NCI-H2196 (cell line): ENCODE data around the gene ZNF583.

Source experiments
- DNase-seq: peaks from one replicate; lab custom pipeline; 2025; ENCODE audit not compliant: unreplicated experiment; lab: John Stamatoyannopoulos, UW

ZNF583 gene

DNA sequence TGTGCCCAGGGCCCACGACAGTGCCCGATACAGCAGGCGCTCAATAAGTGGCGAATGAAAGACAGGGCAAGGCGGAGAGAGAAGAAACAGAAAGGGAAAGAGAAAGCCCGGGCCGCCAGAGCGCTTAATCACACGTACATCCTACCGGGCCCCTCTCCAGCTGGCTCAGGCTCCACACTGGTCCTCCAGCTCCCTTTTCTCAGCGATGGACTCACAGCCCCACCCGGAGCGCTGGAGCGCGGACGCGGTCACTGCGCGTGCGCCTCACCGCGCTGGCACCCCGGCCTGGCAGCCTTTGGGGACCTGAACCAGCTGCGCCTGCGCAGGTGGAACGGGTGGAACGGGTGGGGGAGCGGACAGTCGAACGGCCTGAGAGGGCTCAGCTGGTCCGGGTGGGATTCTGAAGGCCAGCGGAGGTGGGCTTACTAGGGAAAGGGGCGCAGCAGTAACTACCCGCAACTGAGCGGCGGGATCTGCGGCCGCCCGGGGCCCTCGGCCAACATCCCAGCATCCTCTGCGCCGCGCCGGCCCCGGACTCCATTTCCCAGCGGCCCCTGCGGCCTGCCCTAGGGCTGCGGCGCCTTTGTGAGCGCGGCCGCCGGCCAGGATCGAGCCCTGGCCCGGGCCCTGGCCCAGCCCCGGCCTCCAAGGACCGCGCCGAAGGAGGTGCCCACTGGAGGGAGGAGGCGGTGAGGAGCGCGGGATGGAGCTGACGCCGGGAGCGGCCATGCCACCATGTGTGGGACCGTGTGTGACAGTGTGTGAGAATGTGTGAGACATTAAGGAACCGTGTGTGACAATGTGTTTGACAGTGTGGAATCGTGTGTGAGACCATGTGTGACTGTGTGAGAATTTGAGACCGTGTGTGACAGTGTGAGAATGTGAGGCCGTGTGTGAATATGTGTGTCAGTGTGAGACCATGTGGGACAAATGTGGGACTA is at the start of gene ZNF583:
ZNF583 (plus strand) TSS at position 569 of the 941 bp plus-strand sequence. CDS start 2,783 bp downstream, outside the sequence.
- peak; percentile 94 for DNase-seq

DNA sequence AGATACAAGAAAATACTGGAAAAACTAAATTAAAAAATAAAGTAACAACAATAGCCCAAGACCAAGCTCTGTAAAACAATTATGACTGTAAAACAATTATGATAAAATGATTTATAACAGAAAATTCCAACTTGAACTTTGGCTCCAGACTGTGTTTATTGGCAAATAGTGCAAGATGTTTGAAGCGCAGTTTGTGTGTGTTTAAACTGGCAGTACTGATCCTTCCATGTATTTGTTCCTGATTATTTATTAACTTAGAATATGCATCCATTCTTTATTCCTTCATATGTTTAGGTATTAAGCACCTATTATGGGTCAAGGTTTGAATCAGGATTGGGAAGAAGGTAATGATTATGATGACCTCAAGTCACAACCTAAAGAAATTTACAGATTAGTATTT is 48.6 kb upstream of the ZNF583 start:
- no peak for DNase-seq

DNA sequence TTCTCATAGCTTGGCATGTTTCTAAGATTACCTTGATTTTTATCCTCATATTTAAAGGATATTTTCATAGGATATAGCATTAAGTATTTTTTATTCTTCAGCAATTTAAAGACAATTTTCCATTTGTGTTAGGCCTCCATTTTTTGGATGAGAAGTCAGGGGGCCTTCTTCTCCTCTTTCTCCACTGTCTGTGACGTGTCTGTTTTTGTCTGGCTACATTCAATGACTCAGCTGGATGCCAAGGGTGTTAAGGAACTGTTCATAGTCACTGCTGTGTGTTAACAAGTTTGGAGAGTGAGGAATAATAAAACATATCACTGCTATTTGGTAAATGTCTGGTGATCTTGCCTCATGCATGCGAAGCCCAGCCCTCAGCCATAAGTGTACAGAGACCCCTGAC is 47.2 kb upstream of the ZNF583 start:
- DNase-seq = no peak

DNA sequence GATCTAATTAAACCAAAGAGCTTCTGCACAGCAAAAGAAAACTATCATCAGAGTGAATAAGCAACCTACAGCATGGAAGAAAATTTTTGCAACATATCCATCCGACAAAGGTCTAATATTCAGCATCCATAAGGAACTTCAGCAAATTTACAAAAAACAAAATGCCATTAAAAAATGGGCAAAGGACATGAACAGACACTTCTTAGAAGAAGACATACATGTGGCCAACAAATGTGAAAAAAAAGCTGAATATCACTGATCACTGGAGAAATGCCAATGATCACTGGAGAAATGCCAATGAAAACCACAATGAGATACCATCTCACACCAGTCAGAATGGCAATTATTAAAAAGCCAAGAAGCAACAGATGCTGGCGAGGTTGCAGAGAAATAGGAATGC is 43.3 kb upstream of the ZNF583 start:
- no peak for DNase-seq

DNA sequence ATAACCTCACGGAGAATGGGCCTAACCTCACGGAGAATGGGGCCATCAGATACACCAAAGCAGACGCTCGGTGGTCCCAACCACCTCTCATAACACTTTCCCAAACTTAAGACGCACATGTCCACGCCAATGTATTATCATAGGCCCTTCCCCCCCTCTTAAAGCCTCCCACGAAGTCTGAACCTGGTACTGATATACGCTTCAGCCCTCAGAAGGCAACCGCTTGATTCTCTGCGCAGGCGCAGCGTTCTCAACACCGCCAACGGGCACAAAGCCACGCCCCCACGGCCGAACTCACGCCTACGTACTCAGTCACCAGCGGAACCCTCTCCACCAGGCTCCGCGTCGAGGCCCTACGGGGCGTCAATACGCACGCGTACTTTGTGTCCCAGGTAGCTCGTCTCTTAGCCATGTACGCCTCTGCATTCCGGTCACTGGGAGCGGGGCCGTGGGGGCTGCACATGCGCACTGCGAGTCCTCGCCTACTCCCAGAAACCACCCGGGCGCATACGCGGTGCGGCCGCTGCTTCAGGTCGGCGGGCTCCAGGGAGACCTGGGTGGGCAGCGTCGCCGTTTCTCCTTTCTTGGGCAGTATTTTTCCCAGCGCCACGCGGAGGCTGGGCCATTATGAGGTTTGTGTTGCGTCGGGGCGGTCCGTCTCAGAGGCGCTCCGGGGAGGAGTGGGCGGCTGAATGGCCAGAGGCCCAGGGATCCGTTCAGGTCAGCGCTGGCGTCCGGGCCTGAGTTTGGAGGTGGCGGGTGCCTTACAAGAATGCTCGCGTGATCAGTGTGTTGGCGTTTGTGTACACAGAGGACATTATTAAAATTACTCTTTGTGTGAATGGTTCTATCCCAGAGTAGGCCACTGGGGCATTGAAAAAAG is 36.1 kb upstream of the ZNF583 start:
- peak; percentile 92 for DNase-seq

DNA sequence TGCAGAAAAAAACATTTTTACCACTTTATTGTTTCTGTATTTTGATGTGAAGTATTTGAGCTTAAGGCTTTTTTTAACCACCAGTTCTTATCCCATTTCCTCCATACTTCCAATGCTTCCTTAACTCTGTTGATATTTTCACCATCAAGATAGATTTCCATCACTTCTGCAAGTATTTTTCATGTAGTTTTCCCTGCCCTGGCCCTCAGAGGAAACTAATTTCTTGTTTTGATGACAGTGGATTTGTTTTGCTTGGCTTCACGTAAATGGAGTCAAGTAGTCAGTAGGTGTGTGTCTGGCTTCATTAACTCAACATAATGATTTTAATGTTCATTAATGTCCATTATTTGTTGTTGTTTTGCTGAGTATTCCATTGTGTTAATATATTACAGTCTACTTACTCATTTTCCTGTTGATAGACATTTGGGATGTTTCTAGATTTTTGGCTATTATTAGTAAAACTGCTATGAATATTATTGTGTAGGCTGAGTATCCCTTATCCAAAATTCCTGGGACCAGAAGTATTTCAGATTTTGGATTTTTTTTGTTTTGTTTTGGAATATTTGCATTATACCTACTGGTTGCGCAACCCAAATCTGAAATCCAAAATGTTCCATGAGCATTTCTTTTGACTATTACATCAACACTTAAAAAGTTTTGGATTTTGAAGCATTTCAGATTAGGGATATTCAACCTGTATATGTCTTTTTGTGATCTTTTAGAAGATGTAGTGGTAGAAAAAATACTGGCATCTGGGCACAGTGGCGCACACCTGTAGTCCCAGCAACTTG is 34.1 kb upstream of the ZNF583 start:
- DNase-seq = no peak

DNA sequence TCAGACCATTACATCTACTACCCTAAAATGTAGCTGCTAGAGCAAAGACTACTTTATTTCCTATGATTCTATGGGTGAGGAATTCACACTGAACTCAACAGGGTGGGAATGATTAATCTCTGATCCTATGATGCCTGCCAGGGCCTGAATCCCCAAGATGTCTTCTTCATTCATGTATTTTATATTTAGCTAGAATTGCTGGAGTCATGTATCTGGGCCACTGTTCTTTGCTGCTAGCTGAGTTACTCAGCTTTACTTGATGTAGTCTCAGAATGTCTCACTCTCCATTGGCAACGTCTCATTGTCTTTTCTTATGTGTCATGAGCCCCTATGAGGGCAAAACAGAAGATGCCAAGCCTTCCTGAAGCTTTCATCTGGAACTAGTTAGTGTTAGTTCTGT is 31.9 kb upstream of the ZNF583 start:
- DNase-seq = no peak

DNA sequence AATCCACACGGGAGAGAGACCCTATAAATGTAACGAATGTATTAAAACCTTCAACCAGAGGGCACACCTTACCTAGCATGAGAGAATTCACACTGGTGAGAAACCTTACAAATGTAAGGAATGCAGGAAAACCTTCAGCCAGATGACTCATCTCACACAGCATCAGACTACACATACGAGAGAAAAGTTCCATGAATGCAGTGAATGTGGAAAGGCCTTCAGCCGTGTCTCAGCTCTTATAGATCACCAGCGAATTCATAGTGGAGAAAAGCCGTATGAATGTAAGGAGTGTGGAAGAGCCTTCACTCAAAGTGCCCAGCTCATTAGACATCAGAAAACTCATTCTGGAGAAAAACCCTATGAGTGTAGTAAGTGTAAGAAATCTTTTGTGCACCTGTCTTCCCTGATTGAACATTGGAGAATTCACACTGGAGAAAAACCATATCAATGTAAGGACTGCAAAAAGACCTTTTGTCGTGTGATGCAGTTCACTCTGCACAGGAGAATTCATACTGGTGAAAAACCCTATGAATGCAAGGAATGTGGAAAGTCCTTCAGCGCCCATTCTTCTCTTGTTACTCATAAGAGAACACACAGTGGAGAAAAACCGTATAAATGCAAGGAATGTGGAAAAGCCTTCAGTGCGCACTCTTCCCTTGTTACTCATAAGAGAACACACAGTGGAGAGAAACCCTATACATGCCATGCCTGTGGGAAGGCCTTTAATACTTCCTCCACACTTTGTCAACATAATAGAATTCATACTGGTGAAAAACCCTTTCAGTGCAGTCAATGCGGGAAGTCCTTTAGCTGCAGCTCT is 26.8 kb upstream of the ZNF583 start:
- DNase-seq = no peak

DNA sequence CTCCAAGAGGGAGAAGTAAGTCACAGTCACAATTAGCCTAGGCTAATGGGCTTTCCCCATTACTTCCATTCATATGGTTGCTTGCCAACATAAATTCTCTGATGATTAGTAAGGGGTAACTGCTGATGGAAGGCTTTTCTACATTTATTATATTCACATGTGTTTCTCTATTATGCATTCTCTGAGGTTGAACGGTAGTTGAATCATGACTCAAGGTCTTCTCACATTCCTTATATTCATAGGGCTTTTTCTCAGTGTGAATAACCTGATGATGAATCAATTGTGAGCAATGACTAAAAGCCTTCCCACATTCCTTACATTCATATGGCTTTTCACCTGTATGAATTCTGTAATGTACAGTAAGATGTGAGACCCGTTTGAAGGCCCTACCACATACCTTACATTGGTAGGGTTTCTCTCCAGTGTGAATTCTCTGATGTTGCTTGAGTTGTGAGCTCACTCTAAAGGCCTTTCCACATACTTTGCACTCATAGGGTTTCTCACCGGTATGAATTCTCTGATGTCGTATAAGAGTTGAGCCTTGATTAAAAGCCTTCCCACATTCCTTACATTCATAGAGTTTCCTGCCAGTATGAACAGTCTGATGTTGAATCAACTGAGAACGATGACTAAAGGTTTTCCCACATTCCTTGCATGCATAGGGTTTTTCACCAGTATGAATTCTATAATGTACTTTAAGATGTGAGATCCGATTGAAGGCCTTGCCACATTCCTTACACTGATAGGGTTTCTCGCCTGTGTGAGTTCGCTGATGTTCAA is 20.1 kb upstream of the ZNF583 start:
- no peak for DNase-seq

DNA sequence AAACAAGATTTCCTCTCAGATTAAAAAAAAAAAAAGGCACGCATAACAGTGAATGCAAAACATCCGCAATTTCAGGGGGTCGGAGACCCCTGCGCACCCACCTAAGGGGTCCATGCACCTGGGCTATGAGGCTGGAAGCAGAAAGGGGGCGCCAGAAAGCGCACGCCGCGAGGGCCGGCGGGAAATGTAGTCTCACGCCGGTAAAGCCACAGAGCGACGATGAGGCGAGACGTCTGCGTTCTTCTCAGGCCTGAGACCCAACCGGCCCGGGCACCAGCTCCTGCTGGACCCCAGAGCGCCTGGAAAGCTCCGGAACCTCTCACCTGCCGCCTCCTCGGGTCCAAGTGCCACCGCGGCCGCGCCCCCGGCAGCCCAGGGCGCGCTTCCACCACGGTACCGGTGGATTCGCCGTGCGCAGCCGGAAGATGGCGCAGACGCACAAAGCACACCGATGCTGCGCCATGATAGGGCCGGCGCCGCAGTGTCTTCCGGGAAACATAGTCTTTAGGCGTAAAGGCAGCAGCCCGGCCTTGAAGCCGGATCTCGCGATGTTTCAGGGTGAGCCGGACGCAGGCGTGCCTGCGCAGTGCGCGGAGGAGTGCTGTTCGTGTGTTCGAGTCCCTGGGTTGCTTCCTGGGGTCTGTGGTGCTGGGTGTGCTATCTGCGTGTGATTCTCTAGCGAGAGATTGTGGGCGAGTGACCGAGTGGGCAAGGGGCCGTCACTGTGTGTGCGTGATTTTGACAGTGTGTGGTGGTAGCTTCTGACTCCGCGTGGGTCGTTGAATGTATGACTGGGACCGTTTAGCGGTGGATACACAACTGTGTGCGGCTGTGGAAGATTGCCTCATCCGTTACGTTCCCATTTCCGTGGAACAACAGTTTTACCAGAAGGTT is 10.8 kb upstream of the ZNF583 start, which contains the start of gene ZNF582:
ZNF582 (minus strand) TSS at position 416 of the 894 bp plus-strand sequence. CDS start 1,782 bp downstream, outside the sequence.
- DNase-seq = peak; percentile 85

DNA sequence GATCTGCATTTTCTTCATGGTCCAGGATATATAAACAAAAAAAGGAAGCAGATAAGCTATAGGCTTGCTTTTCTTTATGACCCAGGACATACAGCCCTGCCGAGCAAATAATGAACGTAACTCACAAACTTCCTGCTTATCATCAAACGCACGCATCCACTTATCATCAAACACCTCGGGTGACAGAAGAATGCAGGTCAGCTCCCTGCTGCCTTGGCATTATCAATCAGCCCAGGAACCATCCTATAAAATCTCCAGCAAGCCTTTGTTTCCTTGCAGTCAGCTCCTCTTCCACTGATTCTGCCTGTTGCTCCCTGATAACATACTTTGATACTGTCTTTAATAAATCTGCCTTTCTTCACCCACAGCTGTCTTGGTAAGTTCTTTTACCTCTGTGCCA is 5.3 kb upstream of the ZNF583 start:
- DNase-seq = no peak

DNA sequence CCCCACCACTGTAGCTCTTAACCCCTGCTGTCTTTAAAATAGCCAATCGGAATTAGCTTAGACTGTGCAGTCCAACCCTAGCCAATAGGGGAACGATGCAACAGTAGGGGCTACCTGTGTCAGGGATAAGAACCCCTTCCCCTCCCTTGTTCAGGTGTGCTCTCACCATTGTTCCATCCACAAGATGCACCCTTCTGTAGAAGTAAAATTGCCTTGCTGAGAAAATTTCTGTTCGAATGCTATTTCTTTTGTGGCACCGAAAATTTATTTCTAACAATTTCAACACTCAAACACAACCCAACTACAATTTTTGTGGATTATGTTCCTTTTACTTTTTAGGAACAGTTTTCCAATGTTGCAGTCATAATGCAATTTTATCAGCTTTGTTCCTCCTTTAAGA is 3.6 kb upstream of the ZNF583 start:
- DNase-seq = no peak

DNA sequence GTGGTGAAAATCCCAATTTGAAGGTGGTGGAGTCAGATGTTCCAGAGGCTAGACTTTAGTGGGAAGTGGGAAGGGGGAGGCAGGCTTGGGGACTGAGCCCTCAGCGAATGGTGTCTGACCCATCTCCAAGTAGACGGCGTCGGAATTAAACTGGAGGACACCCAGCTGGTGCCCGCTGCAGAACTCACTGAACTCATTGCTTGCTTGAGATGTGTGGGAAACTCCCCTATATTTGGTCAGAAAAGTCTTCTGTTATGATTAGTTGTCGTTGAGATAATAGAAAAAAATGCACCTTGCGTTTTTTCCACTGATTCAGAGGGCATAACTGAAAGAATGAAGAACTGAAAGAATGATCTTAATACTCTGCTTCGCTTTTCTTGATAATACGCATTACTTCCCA is 871 bp upstream of the ZNF583 start:
- DNase-seq = no peak

DNA sequence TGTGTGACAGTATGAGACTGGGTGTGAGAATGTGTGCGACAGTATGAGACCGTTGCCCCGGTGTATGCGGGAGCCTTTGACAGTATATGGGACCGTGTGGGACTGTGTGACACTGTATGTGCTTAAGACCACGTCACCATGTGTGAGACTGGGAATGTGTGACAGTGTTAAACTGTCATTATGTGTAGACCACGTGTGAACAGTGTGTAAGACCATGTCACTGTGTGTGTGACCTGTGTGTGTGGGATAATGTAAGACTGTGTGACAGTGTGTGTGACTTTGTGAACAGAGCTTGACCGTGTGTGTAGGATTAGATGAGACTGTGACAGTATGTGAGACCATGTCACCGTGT is 549 bp downstream of the ZNF583 start:
- DNase-seq = no peak

DNA sequence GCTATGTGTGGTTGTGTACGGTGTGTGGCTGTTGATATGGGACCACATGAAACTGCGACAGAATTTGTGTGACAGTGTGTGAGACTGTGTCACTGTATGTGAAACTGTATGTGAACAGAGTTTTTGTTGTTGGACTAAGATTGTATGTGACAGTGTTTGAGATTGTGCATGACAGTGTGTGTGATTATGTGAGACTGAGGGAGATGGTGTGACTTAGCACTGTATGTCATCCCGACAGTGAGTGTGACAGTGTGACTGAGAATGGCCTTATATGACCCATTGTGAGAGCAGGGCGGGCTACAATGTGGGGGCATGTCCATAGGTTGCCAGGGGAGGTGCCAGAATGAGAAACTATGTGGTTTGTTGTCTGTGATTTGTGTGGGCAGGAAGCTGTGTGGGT is 930 bp downstream of the ZNF583 start:
- no peak for DNase-seq

DNA sequence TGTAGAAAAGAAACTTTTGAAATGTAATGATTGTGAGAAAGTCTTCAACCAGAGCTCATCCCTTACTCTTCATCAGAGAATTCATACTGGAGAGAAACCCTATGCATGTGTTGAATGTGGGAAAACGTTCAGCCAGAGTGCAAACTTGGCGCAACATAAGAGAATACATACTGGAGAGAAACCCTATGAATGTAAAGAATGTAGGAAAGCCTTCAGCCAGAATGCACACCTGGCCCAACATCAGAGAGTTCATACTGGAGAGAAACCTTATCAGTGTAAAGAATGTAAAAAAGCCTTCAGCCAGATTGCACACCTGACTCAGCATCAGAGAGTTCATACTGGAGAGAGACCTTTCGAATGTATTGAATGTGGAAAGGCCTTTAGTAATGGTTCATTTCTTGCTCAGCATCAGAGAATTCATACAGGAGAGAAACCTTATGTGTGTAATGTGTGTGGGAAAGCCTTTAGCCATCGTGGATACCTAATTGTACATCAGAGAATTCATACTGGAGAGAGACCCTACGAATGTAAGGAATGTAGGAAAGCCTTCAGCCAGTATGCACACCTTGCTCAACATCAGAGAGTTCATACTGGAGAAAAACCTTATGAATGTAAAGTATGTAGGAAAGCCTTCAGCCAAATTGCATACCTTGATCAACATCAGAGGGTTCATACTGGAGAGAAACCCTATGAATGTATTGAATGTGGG is 19.3 kb downstream of the ZNF583 start:
- DNase-seq = no peak

DNA sequence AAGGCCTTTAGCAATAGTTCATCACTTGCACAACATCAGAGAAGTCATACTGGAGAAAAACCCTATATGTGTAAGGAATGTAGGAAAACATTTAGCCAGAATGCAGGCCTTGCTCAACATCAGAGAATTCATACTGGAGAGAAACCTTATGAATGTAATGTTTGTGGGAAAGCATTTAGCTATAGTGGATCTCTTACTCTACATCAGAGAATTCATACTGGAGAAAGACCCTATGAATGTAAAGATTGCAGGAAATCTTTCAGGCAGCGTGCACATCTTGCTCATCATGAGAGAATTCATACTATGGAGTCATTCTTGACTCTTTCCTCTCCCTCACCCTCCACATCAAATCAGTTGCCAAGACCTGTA is 19.8 kb downstream of the ZNF583 start:
- DNase-seq = no peak
